H7 (cell line): Measurements from ENCODE around the gene PI4KA. TPM values are rescaled to one million over a fixed set of nuclear protein-coding genes. Genes with fewer than 3 reads are reported as not detected.
"Not testable (repeated sequence)": the region's sequence is repeated elsewhere in the genome, so short reads cannot be mapped to it uniquely, and the experiment has no call there.

Experiments
- DNase-seq: peaks from one replicate; pipeline ENCODE4 v3.0.0; 2012
- H3K27me3 ChIP-seq: 2 replicates; pipeline ENCODE4 v1.6.0; 2011; ENCODE audit warnings: mild to moderate bottlenecking, low read length; ENCODE audit not compliant: control insufficient read depth, insufficient read depth
- H3K36me3 ChIP-seq: replicated peaks from 2 replicates; pipeline ENCODE4 v1.5.1; 2011; ENCODE audit warnings: low read length; ENCODE audit not compliant: control insufficient read depth, insufficient read depth
- H3K4me3 ChIP-seq: 2 replicates; pipeline ENCODE4 v1.5.1; 2011; ENCODE audit warnings: low read depth, mild to moderate bottlenecking, control low read depth, low read length, moderate library complexity; ENCODE audit not compliant: insufficient read depth
- total RNA-seq: library from RNA; depleted of rRNA; stranded (reverse); fragments of >200 nt; shearing (Covaris generic); gene quantifications from 2 replicates; pipeline ENCODE4 v1.2.3, GENCODE V29; 2014

Gene PI4KA
- total RNA-seq, 1 experiment from 2014 or later = 28.5 TPM

DNA sequence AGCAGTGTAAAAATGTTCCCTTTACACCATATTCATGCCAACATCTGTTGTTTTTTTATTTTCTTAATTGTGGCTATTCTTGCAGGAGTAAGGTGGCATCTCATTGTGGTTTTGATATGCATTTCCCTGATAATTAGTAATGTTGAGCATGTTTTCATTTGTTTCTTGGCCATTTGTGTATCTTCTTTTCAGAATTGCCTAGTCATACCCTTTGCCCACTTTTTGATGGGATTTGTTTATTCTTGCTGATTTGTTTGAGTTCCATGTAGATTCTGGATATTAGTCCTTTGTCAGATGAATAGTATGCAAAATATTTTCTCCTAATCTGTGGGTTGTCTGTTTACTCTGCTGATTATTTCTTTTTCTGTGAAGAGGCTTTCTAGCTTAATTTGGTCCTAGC is 183.6 kb downstream of the PI4KA start:
- Histone ChIP-seq H3K36me3 (no peaks in the 10 kb centered on the region), H3K27me3 (no peaks in the 10 kb centered on the region), H3K4me3 (no peak overlapping the region)
- DNase-seq = no peak

DNA sequence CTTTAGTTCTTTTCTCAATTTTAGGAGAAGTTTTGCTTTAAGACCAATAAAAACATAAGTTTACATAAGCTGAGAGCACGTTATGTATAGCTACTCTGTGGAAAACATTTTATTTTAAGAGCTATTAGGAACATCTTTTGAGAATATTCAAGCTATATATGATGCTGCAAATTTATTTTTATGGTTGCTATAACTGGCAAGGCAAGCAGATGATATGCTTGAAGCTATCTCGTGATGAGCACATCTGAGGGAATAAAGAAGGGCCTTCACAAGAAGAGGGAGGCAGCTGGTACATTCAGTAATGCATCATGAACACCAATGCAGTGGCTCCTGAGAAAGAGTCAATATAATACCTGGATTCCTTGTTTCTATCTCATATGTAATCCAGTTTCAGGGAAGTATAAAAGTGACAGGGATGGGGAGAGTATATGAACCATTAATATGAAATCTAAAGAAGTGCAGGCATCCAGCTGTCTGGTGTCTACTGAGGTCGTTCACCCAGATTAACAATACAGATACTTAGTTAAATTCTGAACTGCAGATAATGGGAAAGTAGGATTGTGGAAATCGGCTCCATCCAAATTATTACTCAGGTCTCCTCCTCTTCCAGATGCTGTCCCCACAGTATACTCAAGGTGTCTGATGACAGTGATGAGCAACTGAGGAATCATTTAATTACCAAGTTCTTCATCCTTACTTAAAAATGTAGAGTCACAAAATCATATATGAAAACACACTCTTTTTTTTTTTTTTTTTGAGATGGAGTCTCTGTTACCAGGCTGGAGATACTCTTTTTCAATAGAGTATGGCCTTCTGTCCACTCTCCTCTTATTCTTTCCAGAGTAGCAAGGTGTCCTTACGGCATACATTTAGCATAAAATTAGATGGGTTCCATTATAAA is 185.1 kb downstream of the PI4KA start:
- DNase-seq = no peak
- Histone ChIP-seq H3K4me3 (no peak overlapping the region), H3K27me3 (no peaks in the 10 kb centered on the region), H3K36me3 (no peaks in the 10 kb centered on the region)

DNA sequence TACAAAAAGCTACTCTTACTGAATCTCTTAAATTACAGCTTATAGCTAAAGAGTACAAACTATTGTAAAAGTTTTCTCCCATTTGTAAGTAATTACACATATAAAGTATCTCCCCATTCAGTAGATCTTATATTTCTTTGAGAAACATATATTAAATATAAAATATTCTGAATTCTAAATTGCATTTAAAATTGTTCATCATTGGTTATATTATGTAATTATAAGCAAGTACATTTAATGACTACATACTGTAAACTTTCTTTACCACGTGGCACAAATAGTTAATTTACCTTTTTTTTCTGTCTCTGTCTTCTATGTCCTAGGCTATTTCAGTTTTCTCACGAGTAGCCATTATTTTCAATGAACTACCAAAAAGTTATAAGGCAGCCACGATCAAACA is 185.9 kb downstream of the PI4KA start:
- Histone ChIP-seq H3K27me3 (no peaks in the 10 kb centered on the region), H3K4me3 (no peak overlapping the region), H3K36me3 (no peaks in the 10 kb centered on the region)
- no peak for DNase-seq

DNA sequence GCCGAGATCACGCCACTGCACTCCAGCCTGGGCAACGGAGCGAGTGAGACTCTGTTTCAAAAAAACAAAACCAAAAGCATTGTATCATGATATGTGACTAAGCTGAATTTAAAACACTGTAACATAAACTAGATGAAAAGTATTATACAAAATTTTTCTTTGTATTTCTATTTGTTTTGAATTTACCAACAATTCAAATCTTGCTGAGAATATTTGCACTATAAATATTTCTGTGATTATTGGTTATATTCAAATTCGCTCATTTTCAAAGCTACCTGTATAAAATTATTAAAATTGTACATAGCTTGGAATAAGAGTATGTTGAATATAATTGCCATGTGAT is 186.6 kb downstream of the PI4KA start:
- H3K27me3 ChIP-seq = no peaks in the 10 kb centered on the region
- no peak overlapping the region for H3K4me3 ChIP-seq
- no peaks in the 10 kb centered on the region for H3K36me3 ChIP-seq
- no peak for DNase-seq

DNA sequence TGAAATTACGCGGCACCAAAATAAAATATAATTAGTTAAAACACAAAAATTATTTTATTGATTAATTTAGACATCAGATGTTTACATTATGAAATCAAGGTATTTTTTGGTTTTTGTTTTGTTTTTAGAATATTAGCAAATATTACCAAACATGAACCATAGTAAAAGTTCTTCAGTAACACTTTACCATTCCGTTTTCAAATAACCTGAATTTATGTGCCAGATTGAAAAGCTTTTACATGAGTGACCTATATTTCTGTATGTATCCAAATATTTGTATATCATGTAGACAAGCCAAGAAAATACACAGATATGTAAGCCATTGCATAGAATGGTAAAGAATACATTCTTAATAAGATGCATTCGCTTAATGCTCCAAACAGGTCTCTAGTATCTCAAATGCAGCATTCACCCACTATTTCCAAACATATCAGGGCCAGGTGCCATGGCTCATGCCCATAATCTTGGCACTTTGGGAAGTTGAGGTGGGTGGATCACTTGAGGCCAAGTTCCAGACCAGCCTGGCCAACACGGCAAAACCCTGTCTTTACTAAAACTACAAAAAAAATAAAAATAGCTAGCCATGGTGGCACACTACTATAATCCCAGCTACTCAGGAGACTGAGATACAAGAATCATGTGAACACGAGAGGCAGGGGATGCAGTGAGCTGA is 187.1 kb downstream of the PI4KA start:
- no peak for DNase-seq
- H3K27me3 ChIP-seq = no peaks in the 10 kb centered on the region
- no peaks in the 10 kb centered on the region for H3K36me3 ChIP-seq
- H3K4me3 ChIP-seq = no peak overlapping the region

DNA sequence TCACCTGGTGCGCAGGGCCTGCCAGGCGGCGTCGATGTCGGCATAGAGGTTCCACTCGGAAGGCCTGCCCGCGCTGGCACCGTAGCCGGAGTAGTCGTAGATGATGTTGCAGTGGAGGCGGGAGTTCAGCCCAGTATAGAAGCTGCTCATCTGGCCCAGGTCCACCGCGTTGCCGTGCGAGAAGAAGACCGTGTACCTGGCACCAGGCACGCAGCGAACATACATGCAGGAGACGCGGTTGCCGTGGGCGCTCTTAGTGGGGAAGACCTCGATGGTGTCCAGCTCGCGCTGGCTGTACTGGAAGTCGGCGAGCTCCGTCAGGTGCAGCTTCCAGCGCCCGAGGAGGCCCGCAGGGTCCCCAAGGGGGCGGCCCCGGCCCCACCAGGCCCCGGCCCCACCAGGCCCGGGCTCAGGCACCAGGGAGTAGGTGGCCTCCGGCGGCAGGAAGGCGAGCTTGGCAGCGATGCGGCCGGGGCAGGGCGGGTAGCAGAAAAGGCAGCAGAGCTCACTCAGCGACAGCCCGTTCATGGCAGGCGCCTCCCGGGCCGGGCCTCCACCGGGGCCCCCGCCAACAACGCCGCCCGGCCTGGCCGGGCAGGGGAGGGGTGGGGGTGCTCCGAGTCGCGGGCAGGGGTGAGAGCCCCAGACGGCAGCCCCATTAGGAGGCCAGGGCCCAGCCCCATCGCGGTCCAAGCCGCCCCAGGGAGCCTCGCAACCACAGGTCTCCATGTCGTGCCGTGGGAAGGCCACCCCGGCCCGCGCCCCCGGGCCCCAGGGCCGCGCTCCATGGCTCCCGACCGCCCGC is 188.0 kb downstream of the PI4KA start:
- DNase-seq = peak; percentile 25
- H3K4me3 ChIP-seq, H3K27me3 ChIP-seq: not testable (repeated sequence)

DNA sequence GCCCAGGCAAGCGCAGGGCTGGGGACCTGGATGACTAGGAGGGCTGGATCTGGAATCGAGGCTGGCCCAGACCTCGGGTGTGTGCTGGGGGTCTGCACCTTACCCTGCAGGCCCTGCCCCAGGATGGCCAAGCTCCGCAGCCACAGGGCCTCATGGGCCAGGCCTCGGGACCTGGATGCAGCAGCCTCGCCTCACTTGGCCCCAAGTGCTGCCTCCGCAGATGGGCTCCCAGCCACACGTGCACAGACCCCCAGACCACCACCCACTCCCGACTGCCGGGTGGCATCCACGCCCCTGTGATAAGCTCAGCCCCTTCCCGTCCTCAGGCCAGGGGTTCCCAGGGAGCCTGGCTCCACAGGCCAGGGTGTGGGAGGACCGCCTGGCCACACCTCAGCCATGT is 188.7 kb downstream of the PI4KA start:
- not testable (repeated sequence) for H3K36me3 ChIP-seq, H3K27me3 ChIP-seq, DNase-seq, H3K4me3 ChIP-seq

More for the DNA sequence above, 188.0 kb downstream of the PI4KA start:
- not testable (repeated sequence) for H3K36me3 ChIP-seq

DNA sequence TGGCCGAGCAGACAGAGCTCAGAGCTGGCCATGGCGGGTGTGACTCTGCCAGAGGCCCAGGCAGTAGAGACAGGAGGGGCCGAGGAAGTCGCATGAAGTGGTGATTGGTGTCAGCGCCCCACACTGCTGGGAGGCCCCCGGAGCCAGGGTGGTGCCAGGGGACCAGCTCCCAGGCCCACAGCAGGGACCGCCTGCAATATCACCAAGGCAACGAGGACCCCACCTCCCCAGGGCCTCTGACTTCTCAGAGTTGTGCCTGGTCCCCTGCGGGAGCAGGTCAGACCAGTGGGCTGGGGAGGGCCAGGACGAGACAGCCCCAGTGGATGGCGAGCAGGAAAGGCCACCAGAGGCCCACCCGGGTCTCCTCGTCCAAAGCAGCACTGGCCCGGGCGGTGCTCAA is 189.1 kb downstream of the PI4KA start:
- H3K4me3 ChIP-seq, H3K27me3 ChIP-seq, H3K36me3 ChIP-seq, DNase-seq: not testable (repeated sequence)

DNA sequence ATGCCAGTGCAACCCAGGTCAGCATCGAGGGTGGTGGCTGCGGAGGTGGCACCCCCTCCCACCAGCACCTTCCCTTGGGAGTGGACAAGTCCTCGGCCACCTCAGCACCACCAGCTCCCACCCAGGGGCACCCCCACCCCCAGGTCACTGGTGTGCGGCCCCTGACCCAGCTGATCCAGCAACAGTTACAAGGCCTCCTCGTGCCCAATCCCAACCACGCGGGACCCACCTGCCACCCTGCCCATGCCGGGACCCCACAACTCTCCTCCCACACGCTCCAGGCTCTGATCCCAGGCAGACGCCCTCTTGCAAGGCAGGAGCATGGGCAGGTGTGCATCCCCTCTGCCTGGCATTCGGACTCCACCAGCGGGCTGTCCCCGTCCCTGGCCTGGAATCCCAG is 189.8 kb downstream of the PI4KA start:
- H3K27me3 ChIP-seq, DNase-seq, H3K36me3 ChIP-seq, H3K4me3 ChIP-seq: not testable (repeated sequence)

DNA sequence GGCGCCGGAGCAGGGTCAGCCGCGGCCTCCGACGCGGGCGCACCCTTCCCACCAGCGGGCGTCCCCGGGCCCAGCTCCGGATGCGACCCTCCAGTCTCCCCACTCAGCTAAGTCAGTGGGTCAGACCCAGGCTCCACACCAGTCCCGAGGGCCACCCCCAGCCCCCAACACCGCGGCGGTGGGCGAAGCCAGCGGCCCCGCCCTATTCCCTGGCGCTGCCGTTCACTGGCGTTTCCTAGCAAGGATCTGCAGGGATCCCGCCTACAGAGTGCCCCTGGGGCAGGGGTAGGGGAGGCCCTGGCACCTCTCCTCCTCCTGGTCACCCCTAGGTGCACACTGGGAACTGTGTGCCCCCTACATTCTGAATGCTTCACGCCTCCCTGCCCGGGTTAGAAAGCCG is 190.4 kb downstream of the PI4KA start:
- not testable (repeated sequence) for H3K36me3 ChIP-seq, H3K4me3 ChIP-seq, H3K27me3 ChIP-seq
- peak; percentile 18 for DNase-seq

DNA sequence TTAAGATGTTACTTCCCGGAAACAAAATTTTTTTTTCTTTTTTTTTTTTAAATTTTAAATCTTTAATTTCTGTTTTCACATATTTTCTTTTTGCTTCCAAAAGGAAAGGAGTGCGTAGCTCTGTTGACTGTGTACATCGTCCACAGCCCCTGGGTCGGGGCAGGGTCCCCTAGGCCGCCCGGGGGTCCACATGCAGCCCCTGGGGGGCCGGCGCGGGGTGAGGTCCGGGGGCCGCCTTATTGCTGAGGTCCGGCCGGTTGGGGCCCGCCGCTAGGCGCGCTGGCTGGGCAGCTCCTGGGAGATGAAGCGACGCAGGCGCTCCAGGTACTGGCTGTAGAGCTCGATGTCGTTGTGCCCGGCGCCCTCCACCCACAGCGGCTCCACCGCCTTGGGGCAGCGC is 191.1 kb downstream of the PI4KA start:
- DNase-seq, H3K27me3 ChIP-seq, H3K4me3 ChIP-seq, H3K36me3 ChIP-seq: not testable (repeated sequence)

DNA sequence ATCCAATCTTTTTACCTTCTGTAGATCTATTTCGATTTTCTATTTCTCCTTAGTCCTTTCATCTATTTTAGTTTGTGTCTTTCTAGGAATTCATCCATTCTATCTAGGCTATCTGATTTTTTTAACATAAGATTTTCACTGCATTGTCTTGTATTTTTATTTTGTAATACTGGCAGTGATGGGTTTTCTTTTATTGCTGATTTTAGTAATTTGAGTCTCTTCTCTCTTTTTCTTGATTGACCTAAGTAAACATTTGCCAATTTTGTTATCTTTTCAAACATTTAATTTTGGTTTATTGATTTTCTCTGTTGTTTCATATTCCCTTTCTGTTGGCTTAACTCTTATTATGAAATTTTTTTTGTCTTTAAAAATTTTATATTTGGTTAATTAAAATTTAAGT is 192.1 kb downstream of the PI4KA start:
- H3K27me3 ChIP-seq = no peaks in the 10 kb centered on the region
- H3K4me3 ChIP-seq = no peak overlapping the region
- no peak for DNase-seq
- no peaks in the 10 kb centered on the region for H3K36me3 ChIP-seq

DNA sequence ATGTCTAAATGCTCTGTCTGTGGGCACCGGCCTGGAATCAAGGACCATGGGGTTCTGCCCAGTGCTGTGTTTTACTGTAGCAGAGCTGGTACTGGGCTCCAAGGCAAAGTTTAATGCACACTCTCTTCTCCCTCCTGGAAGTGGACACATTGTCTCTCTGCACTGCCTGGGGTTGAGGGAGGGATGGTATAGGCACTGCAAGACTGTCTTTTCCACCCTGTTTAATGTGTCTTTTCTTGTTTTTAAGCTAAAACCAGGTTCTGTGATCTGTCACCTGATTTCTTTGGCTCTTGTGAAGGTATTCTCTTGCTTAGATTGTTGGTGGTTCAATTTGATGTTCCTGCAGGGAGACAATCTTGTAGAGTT is 194.0 kb downstream of the PI4KA start:
- Histone ChIP-seq H3K27me3 (no peaks in the 10 kb centered on the region), H3K4me3 (no peak overlapping the region), H3K36me3 (no peaks in the 10 kb centered on the region)
- DNase-seq = no peak

DNA sequence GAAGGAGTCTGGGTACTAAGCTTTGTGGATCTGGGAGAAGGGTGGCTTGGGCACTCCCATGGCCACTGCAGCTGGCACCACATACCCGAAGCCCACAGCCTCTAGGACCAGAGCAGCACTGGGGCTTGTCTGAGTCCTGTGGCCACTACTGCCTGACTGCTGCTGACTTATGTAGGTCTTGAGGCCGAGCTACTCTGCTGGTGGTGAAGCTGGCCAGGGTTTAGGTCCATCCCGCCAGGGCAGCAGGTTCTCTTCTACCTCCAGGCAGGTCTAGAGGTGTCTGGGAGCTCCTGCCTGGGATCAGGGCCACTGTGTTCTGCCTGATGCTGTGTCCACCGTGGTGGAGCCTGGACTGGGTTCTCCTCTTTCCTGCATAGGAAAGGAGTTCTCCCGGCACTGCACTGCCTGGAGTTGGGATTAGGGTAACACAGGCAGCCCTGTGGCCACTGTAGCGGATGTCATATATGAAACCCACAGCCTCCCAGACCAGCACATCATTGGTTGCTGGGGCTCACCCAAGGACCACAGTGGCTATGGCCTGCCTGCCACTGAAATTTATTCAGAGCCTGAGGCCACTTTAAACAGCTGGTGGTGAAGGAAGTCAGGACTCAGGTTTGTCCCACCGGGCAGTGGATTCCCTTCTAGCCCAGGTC is 194.5 kb downstream of the PI4KA start:
- DNase-seq = no peak
- no peaks in the 10 kb centered on the region for H3K27me3 ChIP-seq
- H3K4me3 ChIP-seq = no peak overlapping the region
- H3K36me3 ChIP-seq = no peaks in the 10 kb centered on the region
